ENCODE results near the gene SNRNP200. TPM values are rescaled to one million over a fixed set of nuclear protein-coding genes. Genes with fewer than 3 reads are reported as not detected.

The SNRNP200 gene
- total RNA-seq, 4 donors from 2014 or later = 73.7 to 106 (median 90.8) TPM

DNA sequence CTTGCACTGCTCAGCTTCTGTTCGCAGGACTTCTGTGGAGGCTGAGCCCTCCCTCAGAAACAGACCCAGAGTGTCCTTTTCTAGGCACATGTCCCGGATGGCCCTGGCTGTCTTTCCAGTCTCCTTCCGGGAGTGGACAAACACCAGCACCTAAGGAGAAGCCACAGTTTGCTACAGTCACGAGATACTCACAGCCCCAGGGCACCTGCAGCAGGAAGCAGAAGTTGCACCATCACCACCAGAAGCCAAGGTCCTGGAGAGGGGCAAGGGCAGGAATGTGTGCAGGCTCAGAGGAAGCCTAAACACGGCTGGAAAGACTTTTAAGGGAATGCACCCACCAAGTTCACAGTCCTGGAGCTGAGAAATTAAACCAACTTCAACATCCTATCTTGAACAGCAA is 13.6 kb downstream of the SNRNP200 start:
- no peak for DNase-seq (ENCODE audit: extremely low spot score)
- intact Hi-C loops (cut with DNase I) = no loop called here
- Histone ChIP-seq H3K4me3 (no peak overlapping the region), H3K4me1 (no peaks in the 10 kb centered on the region), H3K9me3 (no peaks in the 10 kb centered on the region), H3K27me3 (no peaks in the 10 kb centered on the region), H3K27ac (replicated peaks in 1 of 4) (no peak overlapping the region), H3K36me3 (peaks cover 99 to 100% (median 100%) of the 10 kb centered on the region in 4 donors)
- WGBS = no CpG with 5 or more reads among the region's 5 CpGs
- TF ChIP-seq POLR2A (IDR thresholded peaks at IDR 0.05; ENCODE audit: low read depth) (no peak), POLR2AphosphoS5 (IDR thresholded peaks at IDR 0.05) (no peak), EP300 (IDR thresholded peaks at IDR 0.05) (no peak)
- TF ChIP-seq, protein P1, sequence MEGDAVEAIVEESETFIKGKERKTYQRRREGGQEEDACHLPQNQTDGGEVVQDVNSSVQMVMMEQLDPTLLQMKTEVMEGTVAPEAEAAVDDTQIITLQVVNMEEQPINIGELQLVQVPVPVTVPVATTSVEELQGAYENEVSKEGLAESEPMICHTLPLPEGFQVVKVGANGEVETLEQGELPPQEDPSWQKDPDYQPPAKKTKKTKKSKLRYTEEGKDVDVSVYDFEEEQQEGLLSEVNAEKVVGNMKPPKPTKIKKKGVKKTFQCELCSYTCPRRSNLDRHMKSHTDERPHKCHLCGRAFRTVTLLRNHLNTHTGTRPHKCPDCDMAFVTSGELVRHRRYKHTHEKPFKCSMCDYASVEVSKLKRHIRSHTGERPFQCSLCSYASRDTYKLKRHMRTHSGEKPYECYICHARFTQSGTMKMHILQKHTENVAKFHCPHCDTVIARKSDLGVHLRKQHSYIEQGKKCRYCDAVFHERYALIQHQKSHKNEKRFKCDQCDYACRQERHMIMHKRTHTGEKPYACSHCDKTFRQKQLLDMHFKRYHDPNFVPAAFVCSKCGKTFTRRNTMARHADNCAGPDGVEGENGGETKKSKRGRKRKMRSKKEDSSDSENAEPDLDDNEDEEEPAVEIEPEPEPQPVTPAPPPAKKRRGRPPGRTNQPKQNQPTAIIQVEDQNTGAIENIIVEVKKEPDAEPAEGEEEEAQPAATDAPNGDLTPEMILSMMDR (IDR thresholded peaks at IDR 0.05) = no peak

DNA sequence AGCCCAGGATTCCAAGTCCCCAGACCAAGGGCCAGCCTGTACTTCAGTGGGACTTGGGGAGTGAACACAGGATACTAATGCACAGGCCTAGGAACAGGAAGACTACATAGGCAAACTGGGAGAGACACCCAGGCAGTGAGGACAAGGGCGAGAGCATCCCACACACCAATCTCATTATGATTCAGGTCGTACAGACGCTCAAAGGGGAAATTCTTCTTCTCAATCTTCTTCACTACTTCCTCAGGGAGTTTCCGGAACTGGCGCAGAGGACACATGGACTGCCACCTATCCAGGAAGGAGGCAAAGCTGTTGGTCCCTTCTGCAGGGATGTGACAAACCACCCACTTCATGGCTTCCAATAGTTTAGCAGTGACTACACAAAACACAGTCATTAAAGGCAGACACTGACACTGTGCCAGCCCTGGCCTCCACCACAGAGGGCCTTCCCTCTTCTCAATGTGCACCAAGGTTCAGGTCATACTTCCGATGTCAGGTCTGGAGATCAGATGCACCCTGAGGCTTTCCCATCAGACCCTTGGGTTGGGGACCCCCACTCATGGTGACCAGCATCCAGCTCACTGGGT is 18.0 kb downstream of the SNRNP200 start:
- DNase-seq (ENCODE audit: extremely low spot score) = no peak
- intact Hi-C loops (cut with DNase I) = no loop called here
- no peaks in the 10 kb centered on the region for H3K27me3 ChIP-seq
- peaks cover 100% of the 10 kb centered on the region in 4 donors for H3K36me3 ChIP-seq
- no peaks in the 10 kb centered on the region for H3K4me1 ChIP-seq
- H3K27ac ChIP-seq (replicated peaks in 1 of 4) = no peak overlapping the region
- no peak overlapping the region for H3K4me3 ChIP-seq
- H3K9me3 ChIP-seq = no peaks in the 10 kb centered on the region
- WGBS = 90% methylated on average over 6 of the region's 6 CpGs
- TF ChIP-seq, protein P1 (IDR thresholded peaks at IDR 0.05) = no peak
- no peak for TF ChIP-seq EP300 (IDR thresholded peaks at IDR 0.05)
- TF ChIP-seq POLR2AphosphoS5 (IDR thresholded peaks at IDR 0.05) = no peak
- no peak for TF ChIP-seq POLR2A (IDR thresholded peaks at IDR 0.05; ENCODE audit: low read depth)

- intact Hi-C loops (cut with DNase I) = no loop called here
- no peak overlapping the region for H3K4me3 ChIP-seq
- TF ChIP-seq POLR2AphosphoS5 (IDR thresholded peaks at IDR 0.05) (no peak), EP300 (IDR thresholded peaks at IDR 0.05) (no peak), POLR2A (IDR thresholded peaks at IDR 0.05; ENCODE audit: low read depth) (no peak)
- TF ChIP-seq, protein P1 (IDR thresholded peaks at IDR 0.05) = no peak
- H3K4me1 ChIP-seq = no peaks in the 10 kb centered on the region
- H3K9me3 ChIP-seq = no peaks in the 10 kb centered on the region
- no peak for DNase-seq (ENCODE audit: extremely low spot score)
- H3K36me3 ChIP-seq = peaks cover 82 to 100% (median 95%) of the 10 kb centered on the region in 4 donors
- 95% methylated on average over 17 of the region's 21 CpGs for WGBS
- no peak overlapping the region for H3K27ac ChIP-seq (replicated peaks in 1 of 4)
- no peaks in the 10 kb centered on the region for H3K27me3 ChIP-seq
Observed at GRCh38 chr2:96276787-96277499, 28.4 kb downstream of the SNRNP200 start.

DNA sequence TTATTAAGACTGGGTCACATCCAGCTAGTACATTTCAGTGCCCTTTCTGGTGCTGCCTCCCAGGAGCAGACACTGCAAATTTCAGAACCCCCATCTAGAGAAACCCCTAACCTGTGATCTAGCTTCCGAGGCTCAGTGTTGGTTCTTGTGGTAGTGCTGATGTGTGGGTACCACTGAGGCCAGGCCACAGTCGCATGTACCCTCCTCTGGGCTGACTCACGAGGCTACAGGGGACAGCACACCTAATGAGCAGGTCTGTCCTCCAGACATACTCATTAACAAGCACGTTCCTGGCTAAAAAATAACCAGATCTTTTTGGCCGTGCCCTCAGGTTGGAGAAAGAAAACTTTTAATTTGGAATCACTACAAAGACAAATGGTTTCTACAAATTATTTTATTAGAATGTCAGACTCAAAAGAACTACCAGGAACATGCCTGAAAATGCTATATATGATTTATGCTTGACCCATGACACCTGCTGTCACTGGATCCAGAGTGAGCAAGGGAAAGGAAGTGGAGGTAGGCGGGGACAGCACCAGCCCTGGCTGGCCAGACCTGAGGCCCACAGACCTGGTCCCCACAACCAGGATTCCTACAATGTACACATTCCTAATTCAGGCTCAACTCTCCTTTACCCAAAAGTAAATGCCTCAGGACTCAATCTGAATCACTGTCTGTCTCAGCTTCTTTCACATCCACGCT is 30.8 kb downstream of the SNRNP200 start:
- Histone ChIP-seq H3K4me3 (no peak overlapping the region), H3K4me1 (no peaks in the 10 kb centered on the region), H3K27me3 (no peaks in the 10 kb centered on the region), H3K36me3 (peaks cover 61 to 100% (median 94%) of the 10 kb centered on the region in 4 donors), H3K9me3 (no peaks in the 10 kb centered on the region), H3K27ac (replicated peaks in 1 of 4) (peak overlapping the region in 1 of 4 donors; percentile 7)
- intact Hi-C loops (cut with DNase I) = no loop called here
- WGBS = 76% methylated on average over 6 of the region's 7 CpGs
- DNase-seq (ENCODE audit: extremely low spot score) = no peak
- TF ChIP-seq POLR2AphosphoS5 (IDR thresholded peaks at IDR 0.05) (no peak), EP300 (IDR thresholded peaks at IDR 0.05) (no peak), POLR2A (IDR thresholded peaks at IDR 0.05; ENCODE audit: low read depth) (no peak)
- TF ChIP-seq, protein P1 (IDR thresholded peaks at IDR 0.05) = no peak
